GM23248 (cell line): Measurements from ENCODE around the gene BCAR3. TPM values are rescaled to one million over a fixed set of nuclear protein-coding genes. Genes with fewer than 3 reads are reported as not detected.

ENCODE experiments used
- DNase-seq: peaks from one replicate; pipeline ENCODE4 v3.0.0-alpha.2; 2015
- H2AFZ ChIP-seq: fragments of 200-600 bp; sonication (generic); 2 replicates; pipeline ENCODE4 v1.6.1; 2016; ENCODE audit warnings: antibody characterized with exemption
- H3F3A ChIP-seq: fragments of 200-600 bp; sonication (generic); 2 replicates; pipeline ENCODE4 v1.6.1; 2016; ENCODE audit warnings: mild to moderate bottlenecking, antibody characterized with exemption, mixed run types; ENCODE audit not compliant: insufficient read depth
- H3K27ac ChIP-seq: fragments of 200-600 bp; sonication (generic); 2 replicates; pipeline ENCODE4 v1.5.1; 2016; ENCODE audit warnings: mild to moderate bottlenecking
- H3K27me3 ChIP-seq: fragments of 200-600 bp; sonication (generic); replicated peaks from 2 replicates; pipeline ENCODE4 v1.6.1; 2016; ENCODE audit warnings: mild to moderate bottlenecking; ENCODE audit not compliant: insufficient read depth
- H3K36me3 ChIP-seq: fragments of 200-600 bp; sonication (generic); 2 replicates; pipeline ENCODE4 v1.6.1; 2016; ENCODE audit warnings: low read depth, mild to moderate bottlenecking
- H3K4me1 ChIP-seq: fragments of 200-600 bp; sonication (generic); 2 replicates; pipeline ENCODE4 v1.6.1; 2016; ENCODE audit warnings: mild to moderate bottlenecking; ENCODE audit not compliant: insufficient read depth
- H3K4me2 ChIP-seq: fragments of 200-600 bp; sonication (generic); one replicate; pipeline ENCODE4 v1.6.1; 2016; ENCODE audit warnings: mild to moderate bottlenecking; ENCODE audit not compliant: unreplicated experiment
- H3K4me3 ChIP-seq: fragments of 200-600 bp; sonication (generic); 2 replicates; pipeline ENCODE4 v1.5.1; 2016; ENCODE audit warnings: mild to moderate bottlenecking
- H3K79me2 ChIP-seq: fragments of 200-600 bp; sonication (generic); 2 replicates; pipeline ENCODE4 v1.6.1; 2016; ENCODE audit warnings: mild to moderate bottlenecking; ENCODE audit not compliant: insufficient read depth
- H3K9ac ChIP-seq: fragments of 200-600 bp; sonication (generic); 2 replicates; pipeline ENCODE4 v1.6.1; 2016; ENCODE audit warnings: mild to moderate bottlenecking
- H3K9me2 ChIP-seq: fragments of 200-600 bp; sonication (generic); 2 replicates; pipeline ENCODE4 v1.6.1; 2016; ENCODE audit warnings: mixed run types, mild to moderate bottlenecking, moderate library complexity; ENCODE audit not compliant: insufficient read depth
- H3K9me3 ChIP-seq: fragments of 200-600 bp; sonication (generic); one replicate; pipeline ENCODE4 v1.6.1; 2017; ENCODE audit warnings: low read depth
- H4K20me1 ChIP-seq: fragments of 200-600 bp; sonication (generic); 2 replicates; pipeline ENCODE4 v1.6.0; 2016; ENCODE audit not compliant: insufficient read depth
- EZH2 ChIP-seq: fragments of 200-600 bp; sonication (generic); IDR thresholded peaks from 2 replicates; pipeline ENCODE4 v1.6.1; 2018; ENCODE audit warnings: antibody characterized with exemption, mild to moderate bottlenecking; ENCODE audit not compliant: insufficient read depth, poor library complexity, severe bottlenecking
- EZH2phosphoT487 ChIP-seq: fragments of 200-600 bp; sonication (generic); IDR thresholded peaks from 2 replicates; pipeline ENCODE4 v1.6.1; 2018; ENCODE audit warnings: antibody characterized with exemption, moderate library complexity, mild to moderate bottlenecking, low read depth; ENCODE audit not compliant: insufficient read depth
- WGBS, 2 experiments: methylation state at CpG; one replicate each; pipeline ENCODE4 v1.1.6; 2015 to 2017; ENCODE audit warnings: low lambda C conversion rate in 2 of 2, low coverage in 1 of 2; ENCODE audit errors: missing lambda C conversion rate in 2 of 2; 5-methylcytosine and 5-hydroxymethylcytosine counted together
- in situ Hi-C: fragments of 300-500 bp; cut with MboI; formaldehyde crosslinking; loops from 2 replicates; pipeline ENCODE4 v1.15.0; 2020
- polyA plus RNA-seq: library from polyadenylated mRNA; unstranded; fragments of >200 nt; fragmentation: Nextera tagmentation; extraction: Ambion mirVana; gene quantifications from 2 replicates; pipeline ENCODE4 v1.2.1, GENCODE V29; 2016
- total RNA-seq: library from RNA; depleted of rRNA; stranded (reverse); fragments of >200 nt; shearing (Covaris generic); gene quantifications from 2 replicates; pipeline ENCODE4 v1.2.3, GENCODE V29; 2014

The BCAR3 gene
- total and polyA plus RNA-seq, 2 experiments from 2014 or later = 65.1 to 83.2 TPM

- Histone ChIP-seq H3K27me3 (no peaks in the 10 kb centered on the region), H2AFZ (no peak overlapping the region), H3K9me2 (no peaks in the 10 kb centered on the region), H3K9me3 (no peaks in the 10 kb centered on the region), H3K4me2 (no peak overlapping the region), H3F3A (peaks cover 95% of the 10 kb centered on the region), H3K27ac (peak overlapping the region; percentile 88; the same call in 1 of the 2 replicates), H3K4me3 (no peak overlapping the region), H3K4me1 (peaks cover 82% of the 10 kb centered on the region), H4K20me1 (no peaks in the 10 kb centered on the region), H3K9ac (no peak overlapping the region), H3K36me3 (peaks cover 6% of the 10 kb centered on the region; the same call in 1 of the 2 replicates), H3K79me2 (peaks cover 92% of the 10 kb centered on the region)
- DNase-seq = peak; percentile 71
- TF ChIP-seq EZH2 (no peak), EZH2phosphoT487 (no peak)
- WGBS, 2 experiments = 74 to 76% methylated on average over 3 of the region's 3 CpGs
- in situ Hi-C loops = loop anchor here (10.0 kb wide), 2 partner anchors 176 to 214 kb away; partner anchors contain the start of gene FNBP1L
These were observed 61.3 kb downstream of the BCAR3 start for GRCh38 chr1:93620172-93620840.

DNA sequence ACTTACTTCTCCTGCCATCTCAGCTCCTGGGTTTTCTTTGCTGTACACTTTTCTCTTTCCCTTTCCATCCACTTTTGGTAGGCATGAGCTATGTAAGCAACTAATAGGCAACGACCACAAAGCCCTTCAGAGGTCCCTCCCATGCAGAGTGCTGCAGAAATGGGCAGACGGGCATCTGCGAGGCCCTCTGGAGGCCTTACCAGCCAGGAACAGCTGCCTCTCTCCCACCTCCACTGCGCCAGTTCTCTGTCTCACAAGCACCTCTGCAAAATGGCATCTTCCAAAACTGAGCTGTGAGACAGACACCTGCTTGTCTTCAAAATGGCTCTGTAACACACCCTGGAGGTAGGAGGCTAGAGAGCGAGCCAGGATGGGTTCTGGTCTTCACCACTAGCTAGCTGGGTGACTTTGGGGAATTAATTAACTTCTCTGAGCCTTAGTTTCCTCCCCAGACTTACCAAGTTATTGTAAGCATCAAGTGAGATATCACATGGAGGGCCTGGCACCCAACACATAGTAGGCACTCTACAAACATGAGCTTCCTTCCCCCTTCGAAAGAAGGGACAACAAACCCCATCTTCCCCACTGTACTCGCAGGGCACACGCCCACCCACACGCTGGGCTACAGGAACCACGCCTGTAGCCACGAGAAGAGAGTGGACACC is 62.0 kb downstream of the BCAR3 start:
- in situ Hi-C loops = loop anchor here (10.0 kb wide), 2 partner anchors 175 to 215 kb away; partner anchors contain the start of gene FNBP1L
- WGBS, 2 experiments = 76 to 79% methylated on average over 11 of the region's 11 CpGs
- H3F3A ChIP-seq = peaks cover 95% of the 10 kb centered on the region

GRCh38 chr1:93617670-93618499 is 63.8 kb downstream of the BCAR3 start:
- no peak for DNase-seq
- Histone ChIP-seq H3K36me3 (peaks cover 14% of the 10 kb centered on the region), H3K4me1 (peaks cover 82% of the 10 kb centered on the region), H3F3A (peaks cover 94% of the 10 kb centered on the region), H4K20me1 (no peaks in the 10 kb centered on the region), H3K27ac (peak overlapping the region; percentile 99), H3K79me2 (peaks cover 88% of the 10 kb centered on the region), H3K4me2 (peak overlapping the region; percentile 75), H3K27me3 (no peaks in the 10 kb centered on the region), H3K4me3 (no peak overlapping the region), H2AFZ (no peak overlapping the region), H3K9ac (peak overlapping the region; percentile 83), H3K9me2 (no peaks in the 10 kb centered on the region), H3K9me3 (no peaks in the 10 kb centered on the region)
- in situ Hi-C loops = no loop called here
- 91 to 97% methylated on average over 10 of the region's 10 CpGs for whole genome bisulfite sequencing, 2 experiments
- TF ChIP-seq EZH2phosphoT487 (no peak), EZH2 (no peak)

More for the DNA sequence above, 62.0 kb downstream of the BCAR3 start:
- Histone ChIP-seq H3K9me2 (no peaks in the 10 kb centered on the region), H3K4me1 (peaks cover 82% of the 10 kb centered on the region), H3K27ac (peak overlapping the region; percentile 13; the same call in 1 of the 2 replicates), H3K27me3 (no peaks in the 10 kb centered on the region), H3K9ac (no peak overlapping the region), H3K4me3 (no peak overlapping the region), H3K79me2 (peaks cover 86% of the 10 kb centered on the region), H3K4me2 (no peak overlapping the region), H3K9me3 (no peaks in the 10 kb centered on the region), H2AFZ (no peak overlapping the region), H3K36me3 (peaks cover 6% of the 10 kb centered on the region; the same call in 1 of the 2 replicates), H4K20me1 (no peaks in the 10 kb centered on the region)
- TF ChIP-seq EZH2phosphoT487 = no peak
- TF ChIP-seq EZH2 = no peak
- DNase-seq = no peak

DNA sequence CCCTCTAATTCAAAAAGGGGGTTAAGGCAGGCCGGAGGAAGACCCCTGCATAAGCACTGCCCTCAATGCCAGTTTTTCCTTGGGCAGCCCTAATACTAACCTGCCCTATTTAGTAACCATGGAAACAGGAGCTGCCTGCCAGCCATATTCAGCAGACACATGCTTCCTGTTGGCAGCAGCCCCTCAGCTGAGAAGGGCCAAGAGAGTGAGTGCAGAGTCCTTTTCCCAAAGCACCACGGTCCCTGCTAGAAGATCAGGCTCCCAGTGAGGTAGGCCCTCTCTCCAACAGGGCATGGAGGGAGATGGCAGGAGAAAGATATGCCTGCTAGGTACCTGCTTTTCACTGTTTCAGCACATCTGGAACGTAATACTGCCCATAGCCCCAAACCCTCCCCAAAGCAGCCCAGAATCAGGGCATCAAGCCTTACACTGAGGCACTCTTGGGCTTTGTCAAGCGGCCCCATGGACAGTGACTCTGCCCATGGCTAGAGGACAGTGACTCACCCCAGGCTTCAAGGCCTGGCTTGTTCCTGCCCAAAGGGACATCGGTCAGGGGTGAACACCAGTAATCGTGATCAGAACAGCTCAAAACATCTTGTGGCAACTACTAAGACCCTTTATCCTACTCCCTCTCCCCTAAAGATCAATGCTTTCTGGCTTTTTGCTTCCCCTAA is 64.5 kb downstream of the BCAR3 start:
- peaks cover 16% of the 10 kb centered on the region for H3K36me3 ChIP-seq
- peak overlapping the region; percentile 75 for H3K4me2 ChIP-seq
- peak overlapping the region; percentile 83 for H3K9ac ChIP-seq
- H4K20me1 ChIP-seq = no peaks in the 10 kb centered on the region
- in situ Hi-C loops = no loop called here
- H3F3A ChIP-seq = peaks cover 94% of the 10 kb centered on the region
- peak overlapping the region; percentile 99 for H3K27ac ChIP-seq
- peak; percentile 64 for DNase-seq
- TF ChIP-seq EZH2phosphoT487 (no peak), EZH2 (no peak)
- H3K27me3 ChIP-seq = no peaks in the 10 kb centered on the region
- no peaks in the 10 kb centered on the region for H3K9me3 ChIP-seq
- peaks cover 82% of the 10 kb centered on the region for H3K4me1 ChIP-seq
- peaks cover 88% of the 10 kb centered on the region for H3K79me2 ChIP-seq
- WGBS, 2 experiments = 67 to 76% methylated on average over 6 of the region's 6 CpGs
- H3K4me3 ChIP-seq = peak overlapping the region; percentile 21; the same call in 1 of the 2 replicates
- H2AFZ ChIP-seq = no peak overlapping the region
- H3K9me2 ChIP-seq = no peaks in the 10 kb centered on the region
